B cell (primary cell): Measurements from ENCODE around the gene MAN1B1. TPM values are rescaled to one million over a fixed set of nuclear protein-coding genes. Genes with fewer than 3 reads are reported as not detected.

Experiments
- ATAC-seq: fragments of 200-7000 bp; cut with Tn5 transposase; one replicate; pipeline ENCODE4 v1.10.0; 2021; ENCODE audit warnings: low read depth, mild to moderate bottlenecking, moderate number of reproducible peaks, moderate library complexity
- CTCF ChIA-PET: fragments of 350-600 bp; sonication (Branson Sonifier 250); formaldehyde crosslinking; loops from one replicate; lab custom pipeline; 2021; ENCODE audit warnings: antibody characterized with exemption, inconsistent platforms; lab: Charles Lee
- POLR2A ChIA-PET: fragments of 350-600 bp; sonication (Branson Sonifier 250); formaldehyde crosslinking; loops from one replicate; lab custom pipeline; 2021; ENCODE audit warnings: antibody characterized with exemption; lab: Charles Lee
- DNase-seq: peaks from one replicate; pipeline ENCODE4 v3.0.0; 2013
- H2AFZ ChIP-seq: 2 replicates; pipeline ENCODE4 v1.6.1; 2012; ENCODE audit warnings: mild to moderate bottlenecking, low read depth, low read length; ENCODE audit not compliant: insufficient read depth, poor library complexity, severe bottlenecking
- H3K27ac ChIP-seq, 2 donors: 1 replicate in 1 of 2; 2 replicates in 1 of 2; pipeline ENCODE4 v1.5.1; 2012 to 2013; ENCODE audit warnings: low read length in 2 of 2, mild to moderate bottlenecking in 2 of 2, moderate library complexity in 1 of 2
- H3K27me3 ChIP-seq, 4 experiments: fragments of 200-600 bp in 1 of 4; sonication (generic) in 1 of 4; replicated peaks in 1 of 4; 1 replicate in 2 of 4; 2 replicates in 2 of 4; pipeline versions ENCODE4 v1.6.1 to v1.7.0; 2013 to 2016; ENCODE audit warnings: low read length in 3 of 4, mild to moderate bottlenecking in 2 of 4, mixed read lengths in 1 of 4, moderate library complexity in 1 of 4; ENCODE audit not compliant: insufficient read depth in 4 of 4, control insufficient read depth in 3 of 4; ENCODE audit errors: control extremely low read depth in 1 of 4
- H3K36me3 ChIP-seq, 2 experiments: replicated peaks in 1 of 2; 1 replicate in 1 of 2; 2 replicates in 1 of 2; pipeline versions ENCODE4 v1.6.1 to v1.7.1; 2013; ENCODE audit warnings: low read length in 1 of 2; ENCODE audit not compliant: insufficient read depth in 2 of 2, control insufficient read depth in 1 of 2; ENCODE audit errors: control extremely low read depth in 1 of 2, extremely low read depth in 1 of 2
- H3K4me1 ChIP-seq, 2 donors: fragments of 200-600 bp in 1 of 2; sonication (generic) in 1 of 2; 1 replicate in 1 of 2; 2 replicates in 1 of 2; pipeline versions ENCODE4 v1.5.1 to v1.6.1; 2013 to 2017; ENCODE audit warnings: low read length in 2 of 2; ENCODE audit not compliant: control insufficient read depth in 2 of 2, insufficient read depth in 2 of 2
- H3K4me2 ChIP-seq: replicated peaks from 2 replicates; pipeline ENCODE3; 2012; ENCODE audit warnings: mild to moderate bottlenecking, low read depth, low read length; ENCODE audit not compliant: poor library complexity, severe bottlenecking
- H3K4me3 ChIP-seq, 5 experiments: fragments of 200-600 bp in 1 of 5; sonication (generic) in 1 of 5; 1 replicate in 3 of 5; 2 replicates in 2 of 5; pipeline versions ENCODE4 v1.5.1 to v1.7.0; 2011 to 2016; ENCODE audit warnings: low read length in 4 of 5, mild to moderate bottlenecking in 4 of 5, low read depth in 2 of 5, control low read depth in 1 of 5, moderate library complexity in 1 of 5; ENCODE audit not compliant: insufficient read depth in 1 of 5; ENCODE audit errors: control extremely low read depth in 1 of 5, extremely low read depth in 1 of 5
- H3K79me2 ChIP-seq: fragments of 200-600 bp; sonication (generic); one replicate; pipeline ENCODE4 v1.6.0; 2016; ENCODE audit warnings: low read length; ENCODE audit not compliant: control insufficient read depth, insufficient read depth
- H3K9ac ChIP-seq: fragments of 200-600 bp; sonication (generic); 2 replicates; pipeline ENCODE4 v1.6.1; 2017; ENCODE audit warnings: mild to moderate bottlenecking, low read length, moderate library complexity
- H3K9me3 ChIP-seq, 3 donors: one replicate each; pipeline versions ENCODE4 v1.6.1 to v1.7.1; 2013; ENCODE audit warnings: low read length in 2 of 3; ENCODE audit not compliant: control insufficient read depth in 2 of 3, insufficient read depth in 1 of 3; ENCODE audit errors: control extremely low read depth in 1 of 3
- H4K20me1 ChIP-seq: 2 replicates; pipeline ENCODE4 v1.6.0; 2012; ENCODE audit warnings: mild to moderate bottlenecking, low read length; ENCODE audit not compliant: insufficient read depth, control insufficient read depth, poor library complexity, severe bottlenecking
- H3K27ac Mint-ChIP-seq: one replicate; pipeline ENCODE4 v1.8.0; 2021; ENCODE audit warnings: mixed read lengths
- H3K27me3 Mint-ChIP-seq: one replicate; pipeline ENCODE4 v1.8.0; 2021; ENCODE audit warnings: mixed read lengths
- H3K4me1 Mint-ChIP-seq: one replicate; pipeline ENCODE4 v1.8.0; 2021; ENCODE audit warnings: mixed read lengths
- H3K4me3 Mint-ChIP-seq: one replicate; pipeline ENCODE4 v1.8.0; 2021; ENCODE audit warnings: mixed read lengths
- H3K9me3 Mint-ChIP-seq: one replicate; pipeline ENCODE4 v1.8.0; 2022; ENCODE audit warnings: mixed read lengths; ENCODE audit not compliant: insufficient read depth
- EZH2 ChIP-seq: IDR thresholded peaks from 2 replicates; pipeline ENCODE4 v1.6.1; 2012; ENCODE audit warnings: borderline replicate concordance, low read depth, mild to moderate bottlenecking, moderate library complexity, low read length; ENCODE audit not compliant: insufficient read depth, poor library complexity, severe bottlenecking
- WGBS: methylation state at CpG from one replicate; pipeline ENCODE4 v1.1.5; 2013; ENCODE audit warnings: missing lambda C conversion rate; ENCODE audit not compliant: insufficient coverage; 5-methylcytosine and 5-hydroxymethylcytosine counted together
- intact Hi-C: fragments of 100-400 bp; cut with micrococcal nuclease; formaldehyde crosslinking; loops from one replicate; pipeline ENCODE4 v1.10.0; 2022
- polyA plus RNA-seq: library from polyadenylated mRNA; depleted of rRNA; stranded (reverse); fragments of >200 nt; gene quantifications from 2 replicates; pipeline ENCODE4 v1.2.3, GENCODE V29; 2012
- total RNA-seq, 2 donors: library from RNA; stranded (reverse); fragments of 120-200 nt in 1 of 2; gene quantifications; 1 replicate in 1 of 2; 2 replicates in 1 of 2; pipeline versions ENCODE4 v1.2.3 to v1.2.4, GENCODE V29; 2013 to 2022
- TF ChIP-seq, protein P1 (sequence below): fragments of 200-600 bp; IDR thresholded peaks from one replicate; pipeline ENCODE4 v1.8.0; 2022; ENCODE audit warnings: antibody characterized with exemption, mild to moderate bottlenecking

The MAN1B1 gene
- total and polyA plus RNA-seq, 2 donors (not counting 1 experiment from before 2014, with no cell fraction given) = 47.0 to 68.4 TPM

DNA sequence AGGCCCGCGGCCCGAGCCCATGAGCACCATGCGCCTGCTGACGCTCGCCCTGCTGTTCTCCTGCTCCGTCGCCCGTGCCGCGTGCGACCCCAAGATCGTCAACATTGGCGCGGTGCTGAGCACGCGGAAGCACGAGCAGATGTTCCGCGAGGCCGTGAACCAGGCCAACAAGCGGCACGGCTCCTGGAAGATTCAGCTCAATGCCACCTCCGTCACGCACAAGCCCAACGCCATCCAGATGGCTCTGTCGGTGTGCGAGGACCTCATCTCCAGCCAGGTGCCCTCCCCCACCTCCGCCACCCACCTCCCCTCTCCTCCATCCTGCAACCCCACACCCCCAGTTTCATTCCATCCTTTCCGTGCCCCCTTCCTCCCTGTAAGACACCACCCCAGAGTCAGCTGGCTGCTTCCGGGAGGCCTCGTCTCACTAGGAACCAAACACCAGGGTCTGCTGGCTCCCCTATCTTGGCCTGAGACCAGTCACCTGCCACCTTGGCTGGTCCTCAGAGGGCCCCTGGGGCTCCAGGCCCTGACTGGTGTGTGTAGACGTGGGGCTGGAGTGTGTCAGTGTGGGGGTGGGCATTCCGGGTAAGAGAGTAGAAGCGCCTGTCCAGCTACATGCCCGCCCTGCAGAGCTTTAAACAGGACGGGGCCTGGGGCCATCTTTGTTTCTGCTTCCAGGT, 52.8 kb downstream of the MAN1B1 start:
- DNase-seq (no peak), ATAC-seq (no peak)
- Mint-ChIP-seq H3K27ac (no peak overlapping the region), H3K4me3 (no peak overlapping the region), H3K4me1 (no peaks in the 10 kb centered on the region), H3K27me3 (peaks cover 60% of the 10 kb centered on the region), H3K9me3 (no peaks in the 10 kb centered on the region)
- intact Hi-C loops = no loop called here
- H3K9ac ChIP-seq = no peak overlapping the region
- TF ChIP-seq EZH2 = no peak
- TF ChIP-seq, protein P1, sequence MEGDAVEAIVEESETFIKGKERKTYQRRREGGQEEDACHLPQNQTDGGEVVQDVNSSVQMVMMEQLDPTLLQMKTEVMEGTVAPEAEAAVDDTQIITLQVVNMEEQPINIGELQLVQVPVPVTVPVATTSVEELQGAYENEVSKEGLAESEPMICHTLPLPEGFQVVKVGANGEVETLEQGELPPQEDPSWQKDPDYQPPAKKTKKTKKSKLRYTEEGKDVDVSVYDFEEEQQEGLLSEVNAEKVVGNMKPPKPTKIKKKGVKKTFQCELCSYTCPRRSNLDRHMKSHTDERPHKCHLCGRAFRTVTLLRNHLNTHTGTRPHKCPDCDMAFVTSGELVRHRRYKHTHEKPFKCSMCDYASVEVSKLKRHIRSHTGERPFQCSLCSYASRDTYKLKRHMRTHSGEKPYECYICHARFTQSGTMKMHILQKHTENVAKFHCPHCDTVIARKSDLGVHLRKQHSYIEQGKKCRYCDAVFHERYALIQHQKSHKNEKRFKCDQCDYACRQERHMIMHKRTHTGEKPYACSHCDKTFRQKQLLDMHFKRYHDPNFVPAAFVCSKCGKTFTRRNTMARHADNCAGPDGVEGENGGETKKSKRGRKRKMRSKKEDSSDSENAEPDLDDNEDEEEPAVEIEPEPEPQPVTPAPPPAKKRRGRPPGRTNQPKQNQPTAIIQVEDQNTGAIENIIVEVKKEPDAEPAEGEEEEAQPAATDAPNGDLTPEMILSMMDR = no peak
- ChIA-PET POLR2A (no interaction called here), CTCF (interaction anchor here (1.7 kb wide), 1 partner anchor 93 kb away, joined by 5 read pairs; the partner anchor contains the start of gene NPDC1)
- H4K20me1 ChIP-seq = no peaks in the 10 kb centered on the region
- H3K27ac ChIP-seq = no peak overlapping the region
- H3K9me3 ChIP-seq = peaks cover 0 to 33% (median 0%) of the 10 kb centered on the region in 3 donors
- no peak overlapping the region for H2AFZ ChIP-seq
- H3K27me3 ChIP-seq = peaks cover 0 to 81% (median 36%) of the 10 kb centered on the region in 4 experiments
- 45% methylated on average over 36 of the region's 37 CpGs for WGBS
- no peak overlapping the region for H3K4me3 ChIP-seq
- no peaks in the 10 kb centered on the region for H3K36me3 ChIP-seq
- peak overlapping the region; percentile 40 for H3K4me2 ChIP-seq
- H3K79me2 ChIP-seq = no peaks in the 10 kb centered on the region
- peaks cover 11 to 14% of the 10 kb centered on the region in 2 donors for H3K4me1 ChIP-seq
